ENCODE results near the gene RAP1GAP. TPM values are rescaled to one million over a fixed set of nuclear protein-coding genes. Genes with fewer than 3 reads are reported as not detected.

RAP1GAP gene
- total and polyA plus RNA-seq, 9 of the 15 experiments (the other 6 are each of a cell fraction or from before 2014, with no cell fraction given): 0.29 to 30.2 (median 19.2) TPM

GRCh38 chr1:21624571-21625389, 44.4 kb downstream of the RAP1GAP start:
- BruUV-seq (replicated peaks): TSS peak; percentile 25

GRCh38 chr1:21623410-21623961, 45.7 kb downstream of the RAP1GAP start:
- DNase-seq (ENCODE audit: extremely low read depth in 1 of 4, low spot score in 3 of 4) (no peak), ATAC-seq (no peak), FAIRE-seq (peak; percentile 61)
- intact Hi-C loops (cut with micrococcal nuclease) (no loop called here), in situ Hi-C loops (cut with MboI) (no loop called here)
- CTCF ChIA-PET (ENCODE audit: low intra/inter-chr PET ratio): no interaction called here
- Histone ChIP-seq H3K4me2 (ENCODE audit: insufficient read depth, low read length) (no peak overlapping the region), H2AFZ (ENCODE audit: low read depth, low read length) (no peak overlapping the region), H3K9ac (ENCODE audit: insufficient read depth in 1 of 2, low read depth in 2 of 2, low read length in 2 of 2) (peak overlapping the region in 1 of 2 experiments; percentile 53; a peak in 1 of 4 replicates), H3K4me3 (no peak overlapping the region), H3K4me1 (replicated peaks in 1 of 2; ENCODE audit: control insufficient read depth in 2 of 2, insufficient read depth in 2 of 2, low read length in 2 of 2) (peaks cover 22 to 54% of the 10 kb centered on the region in 2 experiments), H3K27ac (ENCODE audit: extremely low read depth, low read depth, low read length) (no peak overlapping the region), H3K9me3 (replicated peaks; ENCODE audit: control insufficient read depth, insufficient read depth, low read depth, low read length) (no peaks in the 10 kb centered on the region), H4K20me1 (replicated peaks; ENCODE audit: control insufficient read depth, insufficient read depth, low read length) (no peaks in the 10 kb centered on the region), H3K9me1 (ENCODE audit: control insufficient read depth, insufficient read depth, low read length) (peaks cover 4% of the 10 kb centered on the region), H3K36me3 (ENCODE audit: control insufficient read depth, insufficient read depth, low read length) (peaks cover 29% of the 10 kb centered on the region), H3K27me3 (ENCODE audit: control insufficient read depth in 2 of 2, insufficient read depth in 2 of 2, low read length in 2 of 2) (no peaks in the 10 kb centered on the region), H3K79me2 (ENCODE audit: control insufficient read depth, insufficient read depth, low read length) (peaks cover 30% of the 10 kb centered on the region)
- BruUV-seq (replicated peaks): no TSS peak
- TF ChIP-seq DACH1 (IDR thresholded peaks at IDR 0.05; ENCODE audit: partially characterized antibody) (no peak), XRCC5 (IDR thresholded peaks at IDR 0.05; ENCODE audit: low read depth, low read length) (no peak), SETDB1 (IDR thresholded peaks at IDR 0.05; ENCODE audit: low read length) (no peak), NCOA2 (IDR thresholded peaks at IDR 0.05; ENCODE audit: partially characterized antibody in 2 of 2) (no peak), ATF3 (IDR thresholded peaks at IDR 0.05) (no peak), ATF3 (CRISPR knock-in tag; conservative IDR thresholded peaks at IDR 0.05) (no peak), NFIC (IDR thresholded peaks at IDR 0.05) (peak; percentile 82), ZBTB33 (CRISPR knock-in tag; IDR thresholded peaks at IDR 0.05) (peak; percentile 56; the same call in 1 of the 2 replicates)
- POLR2A ChIA-PET: interaction anchor here (0.5 to 2.0 kb wide), 6 partner anchors 8 to 64 kb away, joined by 3 to 8 read pairs (median 4); no protein-coding TSS in a partner anchor
- WGBS (ENCODE audit: insufficient coverage, low coverage, missing lambda C conversion rate): 81% methylated on average over 10 of the region's 10 CpGs

More at GRCh38 chr1:21624571-21625389, 44.4 kb downstream of the RAP1GAP start:
- CTCF ChIA-PET (ENCODE audit: low intra/inter-chr PET ratio): no interaction called here
- H3K9ac ChIP-seq (ENCODE audit: insufficient read depth in 1 of 2, low read depth in 2 of 2, low read length in 2 of 2): peak overlapping the region in 1 of 2 experiments; percentile 15; a peak in 2 of 4 replicates
- no peak for DNase-seq (ENCODE audit: extremely low read depth in 1 of 4, low spot score in 3 of 4)
- H3K4me2 ChIP-seq (ENCODE audit: insufficient read depth, low read length): no peak overlapping the region
- no peaks in the 10 kb centered on the region for H3K9me1 ChIP-seq (ENCODE audit: control insufficient read depth, insufficient read depth, low read length)
- no peak overlapping the region for H2AFZ ChIP-seq (ENCODE audit: low read depth, low read length)
- peaks cover 24% of the 10 kb centered on the region for H3K79me2 ChIP-seq (ENCODE audit: control insufficient read depth, insufficient read depth, low read length)
- no peaks in the 10 kb centered on the region for H4K20me1 ChIP-seq (replicated peaks; ENCODE audit: control insufficient read depth, insufficient read depth, low read length)
- POLR2A ChIA-PET: interaction anchor here (0.8 to 1.3 kb wide), 3 partner anchors 8 to 36 kb away, joined by 3 to 4 read pairs (median 3); no protein-coding TSS in a partner anchor
- TF ChIP-seq RBM39 (optimal IDR thresholded peaks at IDR 0.05; ENCODE audit: low read depth, low read length) (no peak), RCOR1 (IDR thresholded peaks at IDR 0.05; ENCODE audit: borderline replicate concordance in 1 of 2, low read depth in 2 of 2, low read length in 2 of 2) (0 out of 4 replicates have a peak, but pooled peaks of 1 of the 2 experiments have one; percentile 13), ZFP36 (IDR thresholded peaks at IDR 0.05; ENCODE audit: low read depth, low read length, partially characterized antibody) (peak; percentile 64), ZNF146 (CRISPR knock-in tag; IDR thresholded peaks at IDR 0.05; ENCODE audit: unreplicated experiment) (no peak), ZNF444 (CRISPR knock-in tag; IDR thresholded peaks at IDR 0.05) (no peak)
- FAIRE-seq: no peak
- no peak for ATAC-seq
- no peaks in the 10 kb centered on the region for H3K27me3 ChIP-seq (ENCODE audit: control insufficient read depth in 2 of 2, insufficient read depth in 2 of 2, low read length in 2 of 2)
- in situ Hi-C loops (cut with MboI) (no loop called here), intact Hi-C loops (cut with micrococcal nuclease) (no loop called here)
- peaks cover 29% of the 10 kb centered on the region for H3K36me3 ChIP-seq (ENCODE audit: control insufficient read depth, insufficient read depth, low read length)
- WGBS (ENCODE audit: insufficient coverage, low coverage, missing lambda C conversion rate): 67% methylated on average over 11 of the region's 11 CpGs
- peaks cover 21 to 53% of the 10 kb centered on the region in 2 experiments for H3K4me1 ChIP-seq (replicated peaks in 1 of 2; ENCODE audit: control insufficient read depth in 2 of 2, insufficient read depth in 2 of 2, low read length in 2 of 2)
- no peak overlapping the region for H3K4me3 ChIP-seq
- no peak overlapping the region for H3K27ac ChIP-seq (ENCODE audit: extremely low read depth, low read depth, low read length)
- no peaks in the 10 kb centered on the region for H3K9me3 ChIP-seq (replicated peaks; ENCODE audit: control insufficient read depth, insufficient read depth, low read depth, low read length)

Data from K562 (cell line).